ENCODE data around the gene AKAP13.

The AKAP13 gene

GRCh38 chr15:85756411-85757072 lies 376.1 kb downstream of the AKAP13 start:
- no peak for DNase-seq (ENCODE audit: low read depth)

DNA sequence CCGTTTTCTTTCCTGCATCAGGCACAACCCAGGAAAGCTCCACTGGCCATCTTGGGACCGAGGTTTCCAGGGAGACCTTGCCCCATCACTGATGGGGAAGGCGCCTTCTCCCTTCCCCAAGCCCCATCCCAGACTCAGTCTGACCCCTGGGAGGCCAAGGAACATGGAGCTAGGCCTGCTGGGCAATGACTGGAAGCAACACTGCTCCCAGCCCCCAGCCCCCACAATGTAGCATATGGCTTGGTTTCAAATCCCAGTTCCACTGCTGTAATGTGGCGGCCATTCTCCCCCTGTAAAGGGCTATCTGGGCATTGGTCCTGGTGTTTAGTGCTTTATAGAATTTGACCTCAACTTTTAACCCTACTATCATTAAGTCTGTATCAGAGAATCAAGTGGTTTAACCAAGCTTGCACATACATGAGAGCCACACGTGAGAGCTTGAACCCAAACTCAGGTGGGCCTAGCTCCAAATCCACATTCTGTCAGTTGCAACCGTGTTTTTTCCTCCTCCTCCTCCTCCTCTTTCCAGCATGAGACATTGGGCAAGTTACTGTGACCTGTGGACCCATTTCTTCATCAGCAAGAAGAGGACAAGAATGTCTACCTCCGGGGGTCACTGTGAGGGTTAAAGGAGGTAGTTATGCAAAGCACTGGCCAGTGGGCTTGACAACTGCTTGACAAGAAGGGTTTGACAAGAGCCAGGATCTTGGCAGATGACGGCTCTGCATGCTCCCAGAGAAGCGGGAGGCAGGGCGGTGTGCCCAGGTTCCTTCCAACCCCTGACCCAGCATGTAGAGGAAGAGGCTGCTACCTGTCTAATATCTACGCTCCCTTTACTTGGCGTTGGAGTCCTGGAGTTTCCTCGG lies 376.9 kb downstream of the AKAP13 start:
- DNase-seq (ENCODE audit: low read depth) = no peak

GRCh38 chr15:85757939-85758654 lies 377.7 kb downstream of the AKAP13 start:
- no peak for DNase-seq (ENCODE audit: low read depth)

GRCh38 chr15:85758655-85758978 lies 378.2 kb downstream of the AKAP13 start:
- DNase-seq (ENCODE audit: low read depth) = no peak

GRCh38 chr15:85759376-85759775 lies 379.0 kb downstream of the AKAP13 start:
- DNase-seq (ENCODE audit: low read depth) = no peak

- no peak for DNase-seq (ENCODE audit: low read depth)
These were observed 379.6 kb downstream of the AKAP13 start for GRCh38 chr15:85760049-85760448.

DNA sequence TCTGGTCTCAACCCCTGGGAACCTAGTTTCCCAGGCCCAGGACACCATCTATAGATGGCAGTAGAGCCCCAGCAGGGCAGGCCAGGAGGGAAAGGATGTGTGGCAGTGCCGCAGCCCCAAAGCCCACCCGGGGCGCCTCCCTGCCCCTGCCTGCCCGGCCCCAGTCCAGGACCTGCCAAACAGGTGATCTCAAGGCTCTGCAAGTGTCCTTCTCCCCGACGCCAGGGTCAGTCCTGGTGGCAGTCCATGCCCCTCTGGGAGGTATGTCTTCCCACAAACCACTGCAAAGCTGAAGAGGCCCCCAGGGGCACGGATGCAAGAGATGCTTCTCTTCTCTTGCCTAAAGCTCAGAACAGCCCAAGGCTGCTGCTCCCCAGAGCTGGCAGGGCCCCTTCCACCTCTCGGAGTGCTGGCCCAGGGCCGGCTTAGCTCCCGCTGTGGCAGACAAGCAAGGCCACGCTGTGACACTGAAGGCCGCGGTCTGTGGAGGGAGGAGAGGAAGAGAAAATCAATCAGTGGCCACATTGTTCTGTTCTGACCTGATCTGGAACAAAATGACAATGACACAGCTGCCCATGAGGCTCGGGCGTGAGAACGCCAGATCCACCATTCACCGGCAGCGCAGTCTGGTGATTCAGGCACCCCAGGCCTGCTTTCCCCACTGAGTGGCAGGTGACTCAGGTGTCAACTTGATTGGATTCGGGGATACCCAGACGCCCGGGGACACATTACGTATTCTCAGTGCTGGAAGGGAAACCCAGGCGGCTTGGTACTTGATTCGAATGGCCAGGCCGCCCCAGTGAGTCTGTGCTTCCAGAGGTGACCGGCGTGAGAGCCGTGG lies 380.3 kb downstream of the AKAP13 start:
- no peak for DNase-seq (ENCODE audit: low read depth)

GRCh38 chr15:85761635-85762034 lies 381.2 kb downstream of the AKAP13 start:
- DNase-seq (ENCODE audit: low read depth) = no peak

GRCh38 chr15:85762039-85762755 lies 381.8 kb downstream of the AKAP13 start:
- no peak for DNase-seq (ENCODE audit: low read depth)

- DNase-seq (ENCODE audit: low read depth) = no peak
These were observed 382.3 kb downstream of the AKAP13 start for GRCh38 chr15:85762756-85763127.

DNA sequence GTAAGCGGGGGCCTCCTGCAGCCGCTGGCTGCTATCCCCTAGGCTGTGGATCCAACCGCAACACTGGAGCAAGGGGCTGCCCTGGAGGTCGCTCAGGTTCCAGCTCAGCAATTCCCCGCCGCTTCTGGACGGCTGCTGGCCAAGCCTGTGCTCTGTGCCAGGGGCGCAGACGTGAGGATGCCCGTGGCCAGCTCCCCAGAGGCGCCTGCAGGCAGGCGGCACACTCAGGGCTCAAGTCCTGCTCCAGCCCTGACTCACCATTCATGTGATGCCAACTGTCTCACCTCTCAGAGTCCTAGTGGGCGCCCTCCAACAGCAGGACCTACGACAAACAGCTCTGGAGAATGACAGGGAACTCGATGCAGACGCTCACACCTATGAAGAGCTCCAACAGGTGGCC lies 382.8 kb downstream of the AKAP13 start:
- no peak for DNase-seq (ENCODE audit: low read depth)

DNA sequence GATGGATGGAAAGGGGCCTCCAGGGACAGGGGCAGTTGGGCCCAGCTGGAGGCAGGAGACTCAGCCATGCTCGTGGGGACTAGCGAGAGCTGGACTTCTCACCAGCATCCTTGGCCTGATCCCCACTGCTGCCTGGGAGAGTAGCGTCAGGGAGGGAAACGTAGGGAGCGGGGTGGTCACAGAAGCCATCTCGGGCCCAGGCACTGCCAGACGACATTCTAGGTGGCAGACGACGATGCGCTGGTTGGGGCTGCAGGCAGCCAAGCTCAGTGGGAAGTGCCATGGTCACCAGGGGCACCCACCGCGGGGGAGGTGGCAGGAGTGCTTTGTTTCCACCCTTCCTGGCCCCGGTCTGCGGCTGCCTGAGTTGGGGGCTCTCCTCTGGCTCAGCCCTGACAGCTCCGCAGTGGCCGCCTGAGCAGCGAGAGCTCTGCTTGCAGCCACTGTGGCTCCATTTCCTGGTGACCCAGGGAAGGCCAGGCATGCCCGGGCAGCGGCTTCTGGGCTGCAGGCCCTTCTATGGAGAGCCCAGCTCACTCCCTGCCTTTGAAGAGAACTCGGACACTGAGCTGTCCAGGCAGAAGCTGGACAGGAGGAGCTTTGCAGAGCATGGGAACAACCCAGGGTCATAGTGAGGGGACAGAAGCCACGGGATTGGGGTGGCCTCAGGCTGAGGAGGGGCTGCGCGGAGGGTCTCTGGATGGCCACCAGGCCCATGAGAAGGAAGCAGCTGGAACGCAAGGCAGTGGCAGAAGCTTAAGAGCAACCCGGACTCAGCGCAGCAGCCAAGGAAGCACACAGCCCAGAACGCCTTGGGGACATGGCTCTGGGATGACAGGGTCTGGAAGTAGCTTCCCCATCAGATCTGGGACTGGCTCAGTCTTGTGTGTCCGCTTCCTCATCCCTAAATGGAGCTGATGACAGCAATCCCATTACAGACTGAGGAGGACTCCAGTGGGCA lies 383.6 kb downstream of the AKAP13 start:
- DNase-seq (ENCODE audit: low read depth) = no peak

DNA sequence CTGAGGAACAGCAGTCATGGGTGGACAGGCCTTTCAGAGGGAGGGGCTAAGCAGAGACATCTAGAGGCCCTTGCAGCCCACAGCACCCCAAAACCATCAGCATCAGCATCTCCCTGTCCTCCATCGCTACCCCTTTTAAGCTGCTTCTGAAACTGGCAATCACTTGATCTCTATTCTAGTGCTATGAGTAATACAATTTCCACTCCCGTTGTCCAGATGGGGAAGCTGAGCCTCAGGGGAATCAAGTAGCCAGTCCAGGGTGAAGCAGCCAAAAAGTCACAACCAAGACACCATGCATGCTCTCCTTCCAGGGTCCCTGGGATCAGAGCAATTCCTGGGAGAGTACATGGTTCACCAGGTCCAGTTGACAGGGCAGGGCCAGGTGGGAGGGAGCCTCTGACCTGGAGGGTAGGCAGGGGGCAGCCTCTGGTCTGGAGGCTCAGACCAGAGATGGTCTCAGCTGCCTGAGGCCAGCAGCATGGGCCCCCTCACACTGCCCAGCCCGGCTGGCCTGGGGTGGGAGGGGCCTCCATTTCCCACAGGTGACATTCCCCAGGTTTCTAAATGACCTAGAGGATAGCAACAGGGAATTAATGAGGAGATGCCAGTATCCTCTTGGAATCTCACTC lies 384.4 kb downstream of the AKAP13 start:
- DNase-seq (ENCODE audit: low read depth) = no peak

DNA sequence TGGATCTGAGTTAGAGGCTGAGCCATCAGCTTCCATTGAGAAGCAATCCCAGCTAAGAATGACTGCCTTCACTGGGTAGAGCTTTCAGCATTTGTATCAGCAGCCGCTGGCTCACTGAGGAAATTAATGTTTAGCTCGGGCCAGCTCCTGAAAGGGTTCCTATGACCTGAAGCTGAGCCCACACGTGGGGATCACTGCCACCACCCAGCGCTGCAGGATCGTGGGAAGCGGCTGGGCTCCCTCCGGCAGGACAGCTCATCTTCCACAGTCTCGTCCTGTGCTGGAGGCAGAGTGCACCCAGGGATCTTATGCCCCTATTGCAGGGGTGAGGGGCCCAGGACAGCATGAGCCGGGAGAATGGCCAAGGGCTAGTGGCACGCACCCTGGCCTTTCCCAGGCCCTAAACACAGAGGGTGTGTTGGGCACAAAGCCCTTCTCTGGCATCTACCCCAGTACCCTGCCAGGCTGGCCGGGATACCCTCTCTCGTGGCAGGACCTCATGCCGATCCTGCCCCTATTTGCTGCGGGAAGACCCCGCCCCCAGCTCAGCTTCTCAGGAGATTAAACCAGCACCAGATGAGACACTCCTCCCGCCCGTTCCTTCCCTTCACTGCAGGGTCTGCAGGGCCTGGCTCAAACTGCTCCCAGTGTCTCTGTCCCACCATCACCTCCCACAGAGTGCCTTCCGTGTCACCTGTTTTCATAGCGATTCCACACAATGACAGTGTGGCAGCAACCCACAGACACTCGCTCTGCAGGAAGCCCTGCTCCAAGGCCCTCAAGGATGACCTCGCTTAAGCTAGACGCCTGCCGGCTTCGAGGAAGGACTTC lies 385.8 kb downstream of the AKAP13 start:
- DNase-seq (ENCODE audit: low read depth) = no peak

GRCh38 chr15:85767785-85768529 lies 387.6 kb downstream of the AKAP13 start:
- no peak for DNase-seq (ENCODE audit: low read depth)

DNA sequence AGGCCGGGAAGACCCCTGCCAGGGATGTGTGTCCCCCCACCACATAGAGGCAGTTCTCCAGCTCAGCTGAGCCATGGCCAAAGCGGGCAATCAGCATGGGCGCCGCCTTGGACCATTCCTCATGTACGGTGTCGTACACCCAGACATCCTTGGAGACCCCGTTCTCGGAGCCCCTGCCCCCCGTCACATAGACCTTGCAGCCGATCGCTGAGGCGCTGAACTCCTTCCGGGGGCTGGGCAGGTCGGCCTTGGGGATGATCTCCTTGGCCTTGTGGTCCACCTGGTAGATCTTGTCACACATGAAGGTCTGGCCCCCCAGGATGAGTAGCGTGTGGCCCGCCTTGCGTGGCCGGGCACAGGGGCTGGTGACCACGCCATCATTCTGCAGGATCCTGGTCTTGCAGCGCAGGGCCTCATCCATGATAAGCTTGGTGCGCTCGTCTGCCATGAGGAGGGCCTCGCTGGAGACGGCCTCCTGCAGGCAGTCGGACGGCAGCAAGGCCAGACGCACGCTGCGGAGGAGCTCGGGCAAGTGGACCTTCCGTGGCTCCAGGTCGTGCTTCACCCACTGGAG lies 388.3 kb downstream of the AKAP13 start:
- no peak for DNase-seq (ENCODE audit: low read depth)

GRCh38 chr15:85769182-85769900 lies 388.9 kb downstream of the AKAP13 start:
- DNase-seq (ENCODE audit: low read depth) = no peak
